GDM1 (cell line): ENCODE measurements around the gene PRMT3.
"Not testable (repeated sequence)": the region's sequence is repeated elsewhere in the genome, so short reads cannot be mapped to it uniquely, and the experiment has no call there.

ENCODE experiments used
- DNase-seq: peaks from one replicate; lab custom pipeline; 2025; lab: John Stamatoyannopoulos, UW

The PRMT3 gene

DNA sequence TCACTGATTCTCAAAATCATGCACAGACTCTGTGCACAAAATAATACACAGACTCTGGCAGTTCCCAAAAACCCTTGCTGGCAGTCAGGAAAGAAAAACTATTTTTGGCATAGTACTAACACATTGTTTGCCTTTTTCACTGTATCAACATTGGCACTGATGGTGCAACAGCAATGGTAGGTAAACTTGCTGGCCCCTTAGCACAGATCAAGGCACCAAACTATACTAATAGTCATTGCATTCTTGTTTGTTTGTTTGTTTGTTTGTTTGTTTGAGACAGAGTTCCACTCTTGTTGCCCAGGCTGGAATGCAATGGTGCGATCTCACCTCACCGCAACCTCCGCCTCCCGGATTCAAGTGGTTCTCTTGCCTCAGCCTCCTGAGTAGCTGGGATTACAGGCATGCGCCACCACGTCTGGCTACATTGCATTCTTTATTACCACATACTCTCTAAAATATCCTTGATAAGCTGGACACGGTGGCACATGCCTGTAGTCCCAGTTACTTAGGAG, 130.9 kb downstream of the PRMT3 start:
- no peak for DNase-seq

GRCh38 chr11:20522536-20522935, 135.0 kb downstream of the PRMT3 start:
- DNase-seq = no peak

- no peak for DNase-seq
These were observed 142.2 kb downstream of the PRMT3 start for GRCh38 chr11:20529757-20530156.

GRCh38 chr11:20530942-20531703, 143.6 kb downstream of the PRMT3 start:
- DNase-seq = no peak

DNA sequence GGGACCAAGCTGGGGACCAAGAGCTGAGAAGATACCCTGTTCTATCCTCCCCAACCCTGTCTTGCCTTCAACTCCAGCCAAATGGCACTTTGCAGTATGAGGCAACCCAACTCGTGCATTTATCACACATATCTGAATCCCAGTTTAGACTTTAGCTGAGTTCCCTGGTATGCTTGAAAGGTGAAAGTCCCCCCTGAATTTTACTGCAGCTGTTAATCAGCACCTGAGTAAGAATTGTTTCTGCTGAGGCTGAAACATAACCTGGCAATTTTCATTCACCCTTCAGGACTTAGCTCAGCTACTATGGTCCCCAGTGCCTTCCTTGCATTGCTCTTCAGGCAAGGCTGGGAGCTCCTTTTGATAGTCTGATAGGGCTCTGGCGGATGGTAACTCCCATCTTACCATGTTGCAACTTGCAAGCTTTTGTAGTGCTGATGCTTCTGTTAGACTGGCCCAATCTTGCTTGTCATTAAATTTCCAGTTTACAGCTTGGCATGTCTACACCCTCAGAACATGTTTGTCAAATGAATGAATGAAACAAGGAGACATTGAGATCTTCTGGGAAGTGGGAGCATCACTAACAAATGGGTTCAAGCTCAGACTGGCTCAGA, 147.9 kb downstream of the PRMT3 start:
- DNase-seq = no peak

GRCh38 chr11:20536365-20536764, 148.8 kb downstream of the PRMT3 start:
- no peak for DNase-seq

- DNase-seq = no peak
These were observed 149.3 kb downstream of the PRMT3 start for GRCh38 chr11:20536784-20537183.

- DNase-seq = no peak
These were observed 154.0 kb downstream of the PRMT3 start for GRCh38 chr11:20541503-20541902.

DNA sequence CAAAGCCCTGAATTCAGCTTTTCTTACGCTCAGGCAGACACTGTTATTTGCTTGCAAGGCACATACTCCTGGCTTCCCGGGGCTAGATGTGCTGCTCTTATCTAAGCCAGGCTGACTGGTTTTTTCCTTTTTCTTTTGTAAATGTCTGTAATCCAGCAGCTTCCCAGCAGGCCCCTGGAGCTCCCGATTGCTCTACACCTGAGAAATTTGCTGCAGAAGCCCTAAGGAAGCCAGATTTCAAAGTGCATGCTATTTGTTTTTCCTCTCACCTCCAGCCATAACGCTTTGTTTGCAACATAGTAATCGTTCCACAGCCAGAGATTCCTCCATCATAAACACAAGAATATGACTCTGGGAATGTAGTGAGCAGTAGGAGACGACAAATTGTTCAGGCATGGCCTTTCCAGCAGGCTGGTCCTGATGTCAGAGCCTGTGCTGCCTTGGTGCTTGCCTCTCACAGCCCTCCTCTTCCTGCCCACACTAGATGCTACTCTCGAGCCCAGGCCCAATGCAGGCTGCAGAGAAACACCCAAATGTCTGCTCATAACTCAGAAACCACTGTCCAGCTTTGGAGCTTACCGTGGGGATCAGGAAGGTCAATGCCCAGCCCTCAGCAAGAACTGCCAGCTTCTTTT, 157.2 kb downstream of the PRMT3 start:
- no peak for DNase-seq

- DNase-seq = no peak
These were observed 159.9 kb downstream of the PRMT3 start for GRCh38 chr11:20547411-20547810.

DNA sequence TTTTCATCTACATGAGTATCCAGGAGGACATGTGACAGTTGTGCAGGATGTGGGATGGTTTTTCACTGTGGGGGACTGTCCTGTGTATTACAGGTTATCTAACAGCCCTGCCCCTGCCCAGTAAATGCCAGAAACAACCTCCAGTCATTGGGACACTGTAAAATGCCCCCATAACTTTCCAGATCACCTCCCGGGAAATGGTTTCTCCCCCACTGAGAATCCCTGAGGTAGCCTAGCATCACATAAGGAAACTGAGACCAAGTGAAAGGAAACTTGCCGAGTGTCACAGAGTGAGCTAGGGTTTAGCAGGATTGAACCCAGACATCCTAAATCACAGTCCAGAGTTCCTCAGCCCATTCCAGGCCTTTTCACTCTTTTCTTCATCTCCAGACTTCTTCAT, 163.6 kb downstream of the PRMT3 start:
- DNase-seq = no peak

GRCh38 chr11:20555783-20556182, 168.3 kb downstream of the PRMT3 start:
- no peak for DNase-seq

GRCh38 chr11:20556396-20556795, 168.9 kb downstream of the PRMT3 start:
- DNase-seq = not testable (repeated sequence)

DNA sequence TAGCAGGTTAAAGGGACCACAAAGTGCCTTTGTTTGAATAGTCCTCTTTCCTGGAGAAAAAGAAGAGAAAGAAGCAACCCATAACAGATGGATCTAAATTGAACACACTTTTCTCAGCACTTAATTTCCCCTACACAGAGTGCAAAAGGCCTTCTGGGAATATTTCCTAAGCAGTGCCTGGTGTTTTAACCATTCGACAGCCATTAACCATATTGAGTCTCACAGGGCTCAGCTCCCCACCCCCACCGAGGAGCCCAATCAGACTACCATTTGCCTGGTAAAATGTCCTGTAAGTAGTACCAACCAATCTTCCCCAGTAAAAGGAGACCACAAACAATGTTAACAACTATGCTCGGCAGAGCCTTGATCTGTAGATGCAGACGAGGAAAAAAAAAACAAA, 171.2 kb downstream of the PRMT3 start:
- no peak for DNase-seq
